Neural progenitor cell (in vitro differentiated cells): Measurements from ENCODE around the gene MFGE8. TPM values are rescaled to one million over a fixed set of nuclear protein-coding genes. Genes with fewer than 3 reads are reported as not detected.

Experiments used
- DNase-seq: peaks from one replicate; pipeline ENCODE4 v3.0.0-alpha.2; 2016; ENCODE audit warnings: low spot score
- H2AFZ ChIP-seq: fragments of 200-600 bp; sonication (generic); replicated peaks from 2 replicates; pipeline ENCODE4 v1.6.1; 2016; ENCODE audit warnings: antibody characterized with exemption
- H3F3A ChIP-seq: fragments of 200-600 bp; sonication (generic); 2 replicates; pipeline ENCODE4 v1.6.1; 2016; ENCODE audit warnings: antibody characterized with exemption, low read depth
- H3K27ac ChIP-seq: fragments of 200-600 bp; sonication (generic); 2 replicates; pipeline ENCODE4 v1.5.1; 2016; ENCODE audit warnings: mild to moderate bottlenecking
- H3K27me3 ChIP-seq: fragments of 200-600 bp; sonication (generic); 2 replicates; pipeline ENCODE4 v1.6.1; 2016; ENCODE audit warnings: mild to moderate bottlenecking, moderate library complexity
- H3K36me3 ChIP-seq: fragments of 200-600 bp; sonication (generic); 2 replicates; pipeline ENCODE4 v1.5.1; 2016
- H3K4me1 ChIP-seq: fragments of 200-600 bp; sonication (generic); 2 replicates; pipeline ENCODE4 v1.6.1; 2016; ENCODE audit warnings: mixed run types
- H3K4me2 ChIP-seq: fragments of 200-600 bp; sonication (generic); 2 replicates; pipeline ENCODE4 v1.6.1; 2016
- H3K4me3 ChIP-seq: fragments of 200-600 bp; sonication (generic); 2 replicates; pipeline ENCODE4 v1.5.1; 2016
- H3K79me2 ChIP-seq: fragments of 200-600 bp; sonication (generic); 2 replicates; pipeline ENCODE4 v1.6.1; 2016; ENCODE audit warnings: low read depth
- H3K9ac ChIP-seq: fragments of 200-600 bp; sonication (generic); 2 replicates; pipeline ENCODE4 v1.6.1; 2016
- H3K9me3 ChIP-seq: fragments of 200-600 bp; sonication (generic); 2 replicates; pipeline ENCODE4 v1.5.1; 2016; ENCODE audit warnings: low read depth
- H4K20me1 ChIP-seq: fragments of 200-600 bp; sonication (generic); 2 replicates; pipeline ENCODE4 v1.6.1; 2016; ENCODE audit warnings: low read depth
- H3K27ac Mint-ChIP-seq: 3 replicates; pipeline ENCODE4 v1.8.0; 2021; ENCODE audit warnings: mixed read lengths
- H3K27me3 Mint-ChIP-seq: 2 replicates; pipeline ENCODE4 v1.8.0; 2022; ENCODE audit warnings: low read depth, mild to moderate bottlenecking, inconsistent platforms, moderate library complexity, mixed read lengths; ENCODE audit not compliant: insufficient read depth
- H3K36me3 Mint-ChIP-seq: 3 replicates; pipeline ENCODE4 v1.8.0; 2021; ENCODE audit warnings: mixed read lengths
- H3K4me1 Mint-ChIP-seq: 3 replicates; pipeline ENCODE4 v1.8.0; 2021; ENCODE audit warnings: mixed read lengths
- H3K4me3 Mint-ChIP-seq: 3 replicates; pipeline ENCODE4 v1.8.0; 2021; ENCODE audit warnings: mild to moderate bottlenecking, moderate library complexity, mixed read lengths
- H3K9me3 Mint-ChIP-seq: 3 replicates; pipeline ENCODE4 v1.8.0; 2020; ENCODE audit warnings: mixed read lengths
- CTCF ChIP-seq: fragments of 200-600 bp; sonication (generic); IDR thresholded peaks from 2 replicates; pipeline ENCODE4 v1.5.1; 2017; ENCODE audit warnings: antibody characterized with exemption, mild to moderate bottlenecking
- EZH2 ChIP-seq: fragments of 200-600 bp; sonication (generic); IDR thresholded peaks from 2 replicates; pipeline ENCODE4 v1.6.1; 2017; ENCODE audit warnings: antibody characterized with exemption, mild to moderate bottlenecking, moderate library complexity
- EZH2phosphoT487 ChIP-seq: fragments of 200-600 bp; sonication (generic); IDR thresholded peaks from 2 replicates; pipeline ENCODE4 v1.6.1; 2017; ENCODE audit warnings: antibody characterized with exemption
- total RNA-seq: library from RNA; depleted of rRNA; stranded (reverse); fragments of >200 nt; gene quantifications from 2 replicates; pipeline ENCODE4 v1.2.3, GENCODE V29; 2015; ENCODE audit warnings: low replicate concordance

Gene MFGE8
- total RNA-seq, 1 donor from 2014 or later: 92.6 TPM

GRCh38 chr15:88887068-88887580 is 26.1 kb downstream of the MFGE8 start:
- no peak overlapping the region for H2AFZ ChIP-seq
- peaks cover 5% of the 10 kb centered on the region for H3K4me1 Mint-ChIP-seq
- TF ChIP-seq EZH2 (no peak), CTCF (no peak), EZH2phosphoT487 (no peak)

GRCh38 chr15:88882785-88883184 is 30.4 kb downstream of the MFGE8 start:
- no peaks in the 10 kb centered on the region for H3K9me3 ChIP-seq
- Mint-ChIP-seq H3K27me3 (peaks cover 6% of the 10 kb centered on the region), H3K9me3 (no peaks in the 10 kb centered on the region), H3K27ac (no peak overlapping the region), H3K4me3 (no peak overlapping the region), H3K36me3 (no peaks in the 10 kb centered on the region), H3K4me1 (peaks cover 5% of the 10 kb centered on the region)
- H4K20me1 ChIP-seq: no peaks in the 10 kb centered on the region
- H3K4me2 ChIP-seq: no peak overlapping the region
- no peaks in the 10 kb centered on the region for H3F3A ChIP-seq
- H3K27ac ChIP-seq: no peak overlapping the region
- no peak for DNase-seq
- H3K79me2 ChIP-seq: no peaks in the 10 kb centered on the region
- H3K9ac ChIP-seq: no peak overlapping the region
- peaks cover 3% of the 10 kb centered on the region for H3K4me1 ChIP-seq
- TF ChIP-seq EZH2phosphoT487 (no peak), EZH2 (no peak), CTCF (no peak)
- no peaks in the 10 kb centered on the region for H3K36me3 ChIP-seq
- H2AFZ ChIP-seq: no peak overlapping the region
- H3K27me3 ChIP-seq: no peaks in the 10 kb centered on the region
- no peak overlapping the region for H3K4me3 ChIP-seq

More at GRCh38 chr15:88887068-88887580, 26.1 kb downstream of the MFGE8 start:
- H3K4me3 Mint-ChIP-seq: no peak overlapping the region
- peaks cover 6% of the 10 kb centered on the region for H3K27me3 Mint-ChIP-seq
- H3F3A ChIP-seq: no peaks in the 10 kb centered on the region
- no peaks in the 10 kb centered on the region for H3K36me3 Mint-ChIP-seq
- no peak overlapping the region for H3K4me2 ChIP-seq
- H3K4me3 ChIP-seq: no peak overlapping the region
- H3K27ac ChIP-seq: no peak overlapping the region
- H3K27me3 ChIP-seq: no peaks in the 10 kb centered on the region
- peaks cover 3% of the 10 kb centered on the region for H3K4me1 ChIP-seq
- H4K20me1 ChIP-seq: no peaks in the 10 kb centered on the region
- H3K79me2 ChIP-seq: no peaks in the 10 kb centered on the region
- no peak overlapping the region for H3K9ac ChIP-seq
- H3K9me3 Mint-ChIP-seq: no peaks in the 10 kb centered on the region
- no peak overlapping the region for H3K27ac Mint-ChIP-seq
- no peaks in the 10 kb centered on the region for H3K9me3 ChIP-seq
- no peaks in the 10 kb centered on the region for H3K36me3 ChIP-seq
- DNase-seq: no peak

GRCh38 chr15:88881775-88882174 is 31.4 kb downstream of the MFGE8 start:
- Histone ChIP-seq H4K20me1 (no peaks in the 10 kb centered on the region), H3K36me3 (no peaks in the 10 kb centered on the region), H3K9me3 (no peaks in the 10 kb centered on the region), H3K9ac (no peak overlapping the region), H3F3A (no peaks in the 10 kb centered on the region), H3K79me2 (no peaks in the 10 kb centered on the region), H3K27me3 (no peaks in the 10 kb centered on the region), H3K27ac (no peak overlapping the region), H3K4me1 (peaks cover 3% of the 10 kb centered on the region), H3K4me3 (no peak overlapping the region), H3K4me2 (no peak overlapping the region), H2AFZ (no peak overlapping the region)
- Mint-ChIP-seq H3K36me3 (no peaks in the 10 kb centered on the region), H3K27ac (peak overlapping the region; percentile 60), H3K4me3 (no peak overlapping the region), H3K4me1 (peaks cover 5% of the 10 kb centered on the region), H3K27me3 (peaks cover 2% of the 10 kb centered on the region), H3K9me3 (no peaks in the 10 kb centered on the region)
- TF ChIP-seq CTCF: no peak
- TF ChIP-seq EZH2phosphoT487: no peak
- no peak for TF ChIP-seq EZH2
- no peak for DNase-seq
